CD4-positive, alpha-beta T cell treated with Interleukin-15 for 4 hours (primary cell): Measurements from ENCODE around the gene HIVEP3.
A peak's percentile ranks its signal among the peaks of the same experiment; 100 is the strongest.
"Not testable (repeated sequence)": the region's sequence is repeated elsewhere in the genome, so short reads cannot be mapped to it uniquely, and the experiment has no call there.

Experiments
- DNase-seq: peaks from one replicate; pipeline ENCODE4 v3.0.0-alpha.2; 2020; ENCODE audit warnings: low spot score

The HIVEP3 gene

GRCh38 chr1:41712081-41712480 lies 206.6 kb downstream of the HIVEP3 start:
- DNase-seq, result no peak

- DNase-seq, result no peak
Observed at GRCh38 chr1:41711581-41711980, 207.1 kb downstream of the HIVEP3 start.

- DNase-seq, result no peak
Observed at GRCh38 chr1:41710980-41711379, 207.7 kb downstream of the HIVEP3 start.

- DNase-seq, result no peak
Observed at GRCh38 chr1:41709873-41710272, 208.8 kb downstream of the HIVEP3 start.

- DNase-seq, result no peak
Observed at GRCh38 chr1:41709331-41709730, 209.4 kb downstream of the HIVEP3 start.

- no peak for DNase-seq
Observed at GRCh38 chr1:41708332-41708731, 210.4 kb downstream of the HIVEP3 start.

- no peak for DNase-seq
Observed at GRCh38 chr1:41707793-41708192, 210.9 kb downstream of the HIVEP3 start.

GRCh38 chr1:41705798-41706197 lies 212.9 kb downstream of the HIVEP3 start:
- no peak for DNase-seq

- DNase-seq, result no peak
Observed at GRCh38 chr1:41704196-41704595, 214.5 kb downstream of the HIVEP3 start.

- no peak for DNase-seq
Observed at GRCh38 chr1:41702771-41703170, 216.0 kb downstream of the HIVEP3 start.

GRCh38 chr1:41700986-41701535 lies 217.7 kb downstream of the HIVEP3 start:
- no peak for DNase-seq

GRCh38 chr1:41700581-41700980 lies 218.1 kb downstream of the HIVEP3 start:
- no peak for DNase-seq

- DNase-seq, result no peak
Observed at GRCh38 chr1:41699861-41700248, 218.9 kb downstream of the HIVEP3 start.

- peak; percentile 43 for DNase-seq
Observed at GRCh38 chr1:41698916-41699860, 219.5 kb downstream of the HIVEP3 start.

GRCh38 chr1:41696381-41696780 lies 222.3 kb downstream of the HIVEP3 start:
- DNase-seq, result no peak

GRCh38 chr1:41695118-41695745 lies 223.5 kb downstream of the HIVEP3 start:
- no peak for DNase-seq

GRCh38 chr1:41691966-41692365 lies 226.8 kb downstream of the HIVEP3 start:
- not testable (repeated sequence) for DNase-seq

GRCh38 chr1:41691424-41691823 lies 227.3 kb downstream of the HIVEP3 start:
- DNase-seq, result no peak

- no peak for DNase-seq
Observed at GRCh38 chr1:41690331-41690730, 228.4 kb downstream of the HIVEP3 start.

- DNase-seq, result no peak
Observed at GRCh38 chr1:41689558-41689981, 229.2 kb downstream of the HIVEP3 start.

- no peak for DNase-seq
Observed at GRCh38 chr1:41689139-41689538, 229.6 kb downstream of the HIVEP3 start.

- no peak for DNase-seq
Observed at GRCh38 chr1:41687007-41687406, 231.7 kb downstream of the HIVEP3 start.
